ENCODE data around the gene CACNA1C.

CACNA1C gene

DNA sequence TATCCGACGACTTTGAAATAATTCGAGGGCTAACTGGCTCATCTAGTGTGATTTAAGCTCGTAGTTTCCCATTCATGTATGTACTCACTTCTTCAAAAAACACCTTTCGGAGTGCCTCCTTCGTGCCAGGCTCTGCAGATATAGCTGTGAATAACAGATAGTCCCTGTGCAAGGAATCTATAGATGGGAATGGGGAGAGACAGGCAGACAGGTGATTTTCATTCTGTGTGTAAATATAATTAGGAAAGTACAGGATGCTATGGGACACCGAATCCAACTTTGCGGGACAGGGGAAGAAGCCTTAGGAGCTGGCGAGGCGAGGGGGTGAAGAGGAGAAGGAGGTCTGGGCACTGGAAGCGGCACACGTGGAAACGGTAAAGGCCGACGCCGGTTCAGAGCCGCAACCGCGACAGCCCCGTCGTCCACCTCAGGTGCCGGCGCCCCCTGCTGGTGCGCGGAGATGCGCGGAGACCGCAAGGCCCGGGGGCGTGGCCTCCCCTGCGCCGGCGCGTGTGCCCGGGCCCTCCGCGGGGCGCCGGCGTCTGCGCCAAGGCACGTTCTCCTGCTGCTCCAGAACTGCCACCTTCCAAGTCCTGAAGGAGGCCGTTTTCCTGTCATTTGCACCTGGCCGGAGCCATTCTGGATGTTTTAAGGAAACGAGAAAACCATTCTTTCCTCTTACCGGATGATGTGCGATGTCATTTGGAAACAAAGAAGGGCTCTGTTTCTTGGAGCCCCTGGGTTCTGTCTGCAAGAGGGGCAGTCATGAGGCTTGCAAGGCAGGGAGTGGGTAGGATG is 18.0 kb upstream of the CACNA1C start:
- no peak for DNase-seq (ENCODE audit: low read depth, low spot score)

DNA sequence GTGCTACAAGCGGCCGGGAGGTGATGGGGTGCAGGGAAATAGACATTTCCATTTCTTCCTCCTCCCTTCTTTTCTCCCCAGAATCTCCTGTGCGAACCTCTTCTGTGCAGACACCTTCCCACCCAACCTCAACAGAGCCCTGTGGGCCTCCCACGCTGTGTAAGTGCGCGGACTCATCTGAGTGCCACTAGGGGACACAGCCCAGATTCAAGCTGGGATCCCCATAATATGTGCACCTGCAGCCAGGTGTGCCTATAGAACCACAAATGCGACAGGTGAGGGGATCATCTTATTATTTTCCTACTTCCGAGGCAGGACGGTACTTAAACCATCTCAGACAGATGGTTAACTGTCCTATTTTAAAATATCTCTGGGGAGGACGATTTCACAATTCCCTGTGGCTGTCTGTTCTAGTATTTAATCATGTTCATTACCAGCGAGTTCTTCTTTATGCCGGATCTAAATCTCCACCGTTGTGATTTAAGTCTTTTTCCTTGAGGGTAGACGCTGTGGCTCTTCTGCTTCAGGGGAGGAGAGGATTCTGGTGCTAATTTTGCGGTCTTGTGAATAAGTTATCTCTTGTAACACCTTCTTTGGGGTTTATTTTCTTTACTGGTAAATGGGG is 17.2 kb upstream of the CACNA1C start:
- DNase-seq (ENCODE audit: low read depth, low spot score): no peak

DNA sequence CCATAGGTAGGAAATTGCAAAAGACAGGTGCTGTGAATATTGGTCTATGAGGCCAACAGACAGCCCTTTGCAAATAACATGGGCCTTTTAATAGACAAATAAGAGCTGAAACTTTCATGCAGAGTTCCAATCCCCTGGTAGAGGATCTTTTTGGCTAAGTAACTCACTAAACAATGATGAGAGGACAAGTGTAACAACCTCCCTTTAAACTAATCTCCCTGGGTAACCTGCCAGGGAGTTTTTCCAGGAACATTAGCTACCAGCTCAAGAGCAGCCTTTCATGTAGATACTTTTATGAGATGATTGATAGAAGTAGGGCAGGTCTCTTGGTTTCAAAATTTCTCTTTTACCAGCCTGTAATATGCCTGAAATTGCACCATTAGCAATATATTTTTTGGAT is 13.8 kb upstream of the CACNA1C start:
- no peak for DNase-seq (ENCODE audit: low read depth, low spot score)

DNA sequence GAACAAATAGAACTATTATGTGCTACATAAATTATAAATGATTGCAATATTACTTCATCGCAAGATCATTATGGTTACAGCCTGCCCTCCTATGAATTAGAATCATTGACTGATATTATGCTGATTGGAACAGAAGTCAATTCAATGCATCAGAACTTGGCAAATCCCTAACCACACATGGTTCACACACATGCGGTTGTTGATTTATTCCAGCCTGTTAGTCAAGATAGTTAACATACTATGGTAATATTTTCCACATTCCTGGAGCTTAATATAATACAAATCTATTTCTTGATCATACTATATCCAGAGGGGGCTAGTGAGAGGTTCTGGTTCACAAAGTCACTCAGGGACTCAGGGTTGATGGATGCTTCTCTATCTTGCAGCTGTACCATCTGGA is 9.7 kb upstream of the CACNA1C start:
- DNase-seq (ENCODE audit: low read depth, low spot score): no peak

DNA sequence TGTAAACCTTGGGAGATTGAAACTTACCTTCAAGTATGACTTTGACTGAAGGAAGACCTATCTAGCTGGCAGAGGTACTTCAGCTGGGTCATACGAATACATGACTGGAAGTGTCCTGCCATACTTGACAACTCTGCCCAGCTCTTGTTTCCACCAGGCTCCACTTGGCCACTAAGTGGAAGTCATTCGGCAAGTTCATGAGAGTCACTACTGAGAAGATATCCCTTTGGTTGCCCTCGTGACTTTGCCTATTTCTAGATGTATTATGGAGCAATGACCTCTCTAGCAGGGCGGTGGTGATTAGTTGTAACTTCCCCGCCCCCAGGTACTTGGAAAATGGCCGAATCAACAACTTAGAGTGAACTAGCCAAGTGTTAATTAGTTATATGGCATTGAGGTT is 8.6 kb upstream of the CACNA1C start:
- no peak for DNase-seq (ENCODE audit: low read depth, low spot score)

DNA sequence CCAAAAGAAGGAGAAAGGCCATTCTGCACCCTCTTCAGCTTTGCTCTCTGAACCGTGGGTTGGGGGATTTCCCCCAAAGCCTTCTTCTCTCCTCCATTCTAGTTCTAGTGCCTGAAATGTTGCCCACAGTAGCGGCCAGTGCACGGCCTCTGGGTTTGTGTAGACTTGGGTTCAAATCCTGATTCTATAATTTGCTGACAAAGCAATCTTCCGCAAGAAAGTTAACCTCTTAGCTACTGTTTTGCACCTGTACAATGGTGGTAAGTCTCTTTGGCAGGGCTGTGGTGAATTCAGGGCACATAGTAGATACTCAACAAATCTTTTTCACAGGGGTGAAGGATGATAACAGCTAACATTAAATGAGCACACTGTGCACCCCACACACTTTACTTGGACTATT is 5.8 kb upstream of the CACNA1C start:
- DNase-seq (ENCODE audit: low read depth, low spot score): no peak

DNA sequence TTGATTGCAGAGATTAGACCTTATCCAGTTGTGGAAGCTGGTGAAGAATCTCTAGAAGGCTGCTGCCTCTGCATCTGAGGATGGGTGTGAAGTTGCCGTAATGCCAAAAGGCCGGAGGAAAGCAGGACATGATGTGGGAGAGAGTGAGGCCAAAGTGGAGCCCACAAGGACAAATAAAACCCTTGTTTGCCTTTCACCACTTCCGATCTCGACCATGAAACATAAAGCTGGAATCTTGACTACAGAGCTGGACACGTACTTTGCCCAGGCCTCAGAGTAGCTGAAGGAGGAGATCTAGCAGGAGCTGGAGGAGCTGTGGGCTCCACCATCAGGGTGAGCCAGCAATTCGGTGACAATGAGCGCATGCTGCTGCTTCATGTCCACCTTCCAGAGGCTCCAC is 5.0 kb upstream of the CACNA1C start:
- no peak for DNase-seq (ENCODE audit: low read depth, low spot score)

DNA sequence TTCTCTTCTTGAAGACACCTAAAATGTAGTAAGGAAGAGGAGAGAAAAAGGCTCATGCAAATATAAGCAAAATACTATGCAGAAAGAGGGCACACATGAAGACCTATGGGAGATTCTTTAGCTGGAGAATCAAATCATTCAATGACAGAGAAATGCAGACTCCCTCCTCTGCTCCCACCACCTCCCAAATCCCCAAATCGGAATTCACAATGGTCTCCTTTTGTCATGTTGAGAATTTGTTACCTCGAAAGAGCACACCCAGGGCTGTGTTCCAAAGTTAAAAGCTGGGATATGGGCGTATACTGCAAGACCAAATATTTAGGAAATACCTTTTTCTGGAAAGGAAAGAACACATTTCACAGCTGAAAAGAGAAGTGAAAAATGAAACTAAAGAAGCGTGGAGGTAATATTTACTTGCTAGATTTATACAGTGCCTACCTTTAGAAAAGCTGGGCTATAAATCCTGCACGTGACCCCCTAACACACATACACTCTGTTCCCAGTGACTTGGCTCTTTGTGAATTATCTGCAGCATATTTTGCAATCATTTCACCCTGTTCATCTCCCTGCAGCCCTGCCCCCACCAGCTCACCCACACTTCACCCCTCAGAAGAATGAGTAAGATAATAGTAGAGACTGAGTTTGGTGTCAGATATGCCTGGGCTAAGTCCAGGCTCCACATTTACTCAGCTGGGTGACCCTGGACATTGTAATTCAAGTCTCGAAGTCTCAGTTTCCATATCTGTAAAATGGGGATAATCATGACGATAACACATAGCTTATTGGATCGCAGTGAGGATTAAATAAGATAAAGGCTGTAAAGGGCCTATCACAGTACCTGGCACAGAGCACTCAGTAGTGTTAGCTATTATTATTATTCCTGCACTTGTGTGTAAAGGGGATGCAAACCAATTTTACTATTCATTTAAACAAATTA is 2.9 kb upstream of the CACNA1C start:
- DNase-seq (ENCODE audit: low read depth, low spot score): no peak

DNA sequence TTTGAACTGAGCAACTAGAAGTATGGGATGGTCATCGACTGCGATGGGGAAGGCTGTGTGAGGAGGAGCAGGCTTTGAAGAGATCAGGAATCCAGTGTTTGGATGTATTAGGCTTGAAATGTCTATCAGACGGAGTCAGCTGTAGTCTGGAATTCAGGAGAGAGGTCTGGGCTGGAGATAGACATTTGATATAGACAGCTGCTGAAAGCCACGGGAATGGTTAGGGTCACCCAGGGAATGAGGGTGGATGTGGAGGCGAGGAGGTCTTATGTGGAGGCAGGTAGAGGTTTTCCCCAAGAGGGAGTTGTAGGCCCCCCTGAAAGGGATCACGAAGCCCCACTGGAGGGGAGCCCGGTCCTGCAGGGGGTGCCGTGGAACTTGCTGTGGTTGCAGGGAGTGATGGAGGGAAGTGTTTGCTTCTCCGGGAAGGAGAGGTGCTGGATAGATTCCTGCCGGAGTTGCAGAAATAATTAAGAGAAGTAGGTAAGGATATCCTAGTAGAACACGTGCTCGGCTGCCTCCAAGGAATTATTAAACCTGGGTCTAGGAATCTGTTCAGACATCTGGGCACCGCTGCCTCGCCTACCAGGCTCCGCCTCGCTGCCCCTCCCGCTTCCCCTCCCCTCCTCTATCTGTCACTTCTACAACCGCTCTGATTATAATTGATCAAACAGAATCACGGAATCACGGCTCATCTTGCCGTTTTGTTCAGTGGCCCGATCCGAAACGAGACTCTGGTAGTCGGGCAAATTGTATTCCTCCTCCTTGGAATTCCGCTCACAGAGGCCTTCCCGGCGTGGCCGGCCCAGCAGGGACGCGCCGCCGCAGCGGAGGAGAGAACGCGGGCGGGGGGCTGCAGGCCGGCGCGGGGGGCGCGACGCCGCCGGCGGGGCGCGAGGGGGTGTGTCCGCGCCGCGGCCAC is 826 bp upstream of the CACNA1C start:
- DNase-seq (ENCODE audit: low read depth, low spot score): no peak

DNA sequence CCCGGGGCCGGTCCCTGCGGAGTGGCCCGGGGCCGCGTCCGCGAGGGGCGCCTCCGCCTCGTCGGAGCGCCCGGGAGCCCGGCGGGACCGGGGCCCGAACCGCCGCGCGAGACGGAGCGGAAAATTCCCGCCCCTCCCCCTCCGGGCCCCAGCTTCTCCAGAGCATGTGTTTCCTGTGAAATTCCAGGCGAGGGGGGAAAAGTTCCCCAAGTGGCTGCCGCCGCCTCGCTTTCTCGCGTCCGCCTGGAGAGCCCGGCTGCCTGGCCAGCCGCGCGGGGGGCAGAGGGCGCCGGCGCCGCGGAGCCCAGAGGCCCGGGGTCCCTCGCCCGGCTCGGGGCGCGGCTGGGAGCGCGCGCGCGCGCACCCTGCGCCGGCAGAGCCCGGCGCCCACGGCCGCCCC is 904 bp downstream of the CACNA1C start:
- DNase-seq (ENCODE audit: low read depth, low spot score): no peak

DNA sequence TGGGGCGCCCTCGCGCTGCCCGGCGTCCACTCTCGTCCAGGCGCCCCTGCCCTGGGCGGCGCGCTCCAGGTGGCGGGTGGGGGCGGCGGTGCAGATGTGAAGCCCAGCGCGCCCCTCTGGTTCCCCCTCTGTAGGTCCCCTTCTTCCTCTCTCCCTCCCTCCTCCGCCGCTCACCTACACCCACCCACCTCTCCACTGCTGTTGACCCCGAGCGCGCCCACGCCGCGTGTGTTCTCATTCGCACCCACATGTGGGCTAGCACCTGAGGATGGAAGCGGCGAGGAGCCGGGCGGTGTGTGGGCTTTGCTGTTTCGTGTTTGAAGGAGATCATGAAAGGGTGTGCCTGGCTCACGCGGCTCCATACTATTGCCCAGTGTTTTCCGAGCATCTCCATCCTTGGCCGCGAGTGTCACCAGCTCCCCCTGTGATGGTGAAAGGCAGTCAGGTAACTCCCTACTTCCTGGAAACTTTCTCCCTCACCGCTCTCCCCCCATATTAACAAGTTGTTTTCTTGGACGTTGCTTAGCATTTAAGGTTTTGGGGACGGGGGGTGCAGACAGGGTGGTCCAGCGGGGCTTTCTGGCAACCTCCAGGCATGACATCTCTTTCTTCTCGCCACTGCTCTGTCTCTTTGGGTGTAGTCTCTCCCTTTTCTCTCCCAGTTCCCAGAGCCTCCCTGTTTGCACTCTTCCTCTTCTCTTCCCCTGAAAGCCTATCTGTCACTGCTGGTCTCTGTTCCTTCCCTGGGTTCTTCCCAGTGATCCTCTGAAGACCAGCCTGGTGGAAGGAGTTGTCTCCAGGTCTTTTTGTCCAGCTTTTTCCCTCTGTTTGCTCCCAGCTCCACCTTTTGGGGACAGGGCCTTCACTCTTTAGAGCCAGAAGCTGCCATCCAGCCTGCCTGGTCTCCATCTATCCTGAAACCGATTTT is 1.6 kb downstream of the CACNA1C start:
- no peak for DNase-seq (ENCODE audit: low read depth, low spot score)

DNA sequence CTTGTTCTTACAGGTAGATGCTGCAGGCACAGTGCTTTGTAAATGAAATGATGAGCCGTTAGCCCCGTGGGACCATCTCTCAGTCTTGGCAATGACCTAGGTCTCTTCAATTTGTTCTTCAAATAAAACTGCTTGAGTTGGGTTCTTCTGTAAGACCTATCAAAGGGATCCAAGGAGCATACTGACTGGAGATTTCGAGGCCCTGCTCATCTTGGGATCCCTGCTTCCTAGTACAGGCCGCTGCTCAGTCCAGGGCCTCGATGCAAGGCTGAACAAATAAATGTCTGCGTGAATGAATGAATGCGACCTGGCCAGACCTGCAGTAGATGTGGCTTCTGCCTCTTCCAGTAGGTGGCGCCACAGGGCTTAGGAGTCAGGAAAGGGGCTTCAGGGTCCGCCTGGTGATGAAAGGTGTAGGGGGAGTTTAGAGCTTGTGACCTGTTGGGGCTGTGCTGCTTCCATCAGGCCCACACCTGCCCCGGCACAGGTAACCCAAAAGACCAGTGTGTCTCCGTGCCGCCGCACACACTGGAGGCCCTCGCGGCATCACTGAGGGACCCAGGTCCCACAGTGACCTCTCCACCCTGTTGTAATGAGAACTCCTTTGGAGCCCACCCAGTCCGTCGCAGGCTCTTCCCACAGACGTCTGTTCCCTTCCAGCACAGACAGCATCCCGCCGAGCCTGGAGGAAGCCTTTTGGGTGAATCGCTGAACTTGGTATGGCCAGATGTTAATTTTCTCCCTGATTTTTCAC is 4.4 kb downstream of the CACNA1C start:
- no peak for DNase-seq (ENCODE audit: low read depth, low spot score)

DNA sequence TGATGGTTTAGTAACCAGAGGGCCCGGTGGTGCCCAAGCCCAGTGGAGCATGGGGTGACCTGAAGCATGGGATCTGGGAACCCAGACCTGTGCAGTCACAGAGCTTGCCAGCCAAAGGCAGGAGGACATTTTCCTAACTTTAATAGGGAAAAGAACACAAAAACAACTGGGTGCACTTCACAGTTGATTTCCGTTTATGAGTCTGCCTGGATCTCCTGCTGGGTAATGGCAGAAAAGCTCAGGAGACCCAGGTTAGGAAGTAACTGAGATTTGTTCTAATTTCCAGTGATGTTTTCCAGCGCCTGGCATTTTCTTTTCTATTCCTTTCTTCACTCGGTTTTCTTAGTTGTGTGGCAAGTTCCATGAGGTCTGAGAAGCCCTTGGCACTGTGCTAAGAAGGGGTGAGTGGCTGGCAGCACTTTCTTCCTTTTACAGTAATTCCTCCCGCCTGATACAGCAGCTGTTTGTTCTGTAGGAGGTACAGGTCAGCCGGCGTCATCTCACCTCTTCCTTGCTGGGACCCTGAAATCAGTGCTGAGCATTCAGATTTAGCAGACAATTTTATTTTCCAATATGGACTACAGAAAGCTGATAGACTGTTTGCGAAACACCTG is 5.1 kb downstream of the CACNA1C start:
- DNase-seq (ENCODE audit: low read depth, low spot score): no peak

DNA sequence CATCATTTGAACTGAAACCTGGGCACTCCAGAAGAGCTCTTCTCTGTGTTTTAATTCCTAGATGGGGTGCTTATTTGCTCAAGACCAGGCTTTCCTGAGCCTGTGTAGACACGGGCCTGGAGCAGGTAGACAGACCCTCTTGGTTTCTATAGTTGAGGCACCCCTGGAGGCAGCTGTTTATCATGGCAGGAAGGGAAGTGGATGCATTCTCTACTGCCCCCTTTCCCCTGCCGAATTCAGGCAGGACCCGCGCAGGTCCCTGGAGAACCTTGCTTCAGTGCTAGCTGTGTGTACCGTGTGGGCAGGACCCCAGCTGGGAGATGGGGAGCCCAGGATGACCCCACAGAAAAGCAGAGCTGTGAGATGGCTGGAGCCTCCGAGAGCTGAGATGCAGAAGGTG is 6.0 kb downstream of the CACNA1C start:
- DNase-seq (ENCODE audit: low read depth, low spot score): no peak

DNA sequence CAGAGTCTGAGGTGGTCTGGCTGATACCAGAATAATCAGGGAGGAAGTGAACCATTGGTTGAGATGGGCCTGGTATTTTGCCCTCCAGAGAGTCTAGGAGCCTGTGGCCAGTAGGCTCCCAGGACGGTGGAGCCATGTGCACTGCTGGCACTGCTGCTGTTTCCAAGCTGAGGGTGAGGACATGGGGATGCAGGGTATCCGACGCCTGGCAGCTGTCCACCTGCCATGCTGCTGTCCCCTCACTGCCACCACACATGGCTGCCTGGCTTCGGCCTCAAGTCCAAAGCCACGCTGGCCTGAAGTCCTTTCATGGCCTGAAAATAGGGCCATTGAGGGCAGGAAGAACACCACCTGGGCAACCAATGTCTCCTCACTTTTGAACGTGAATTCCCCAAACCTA is 8.6 kb downstream of the CACNA1C start:
- DNase-seq (ENCODE audit: low read depth, low spot score): no peak

DNA sequence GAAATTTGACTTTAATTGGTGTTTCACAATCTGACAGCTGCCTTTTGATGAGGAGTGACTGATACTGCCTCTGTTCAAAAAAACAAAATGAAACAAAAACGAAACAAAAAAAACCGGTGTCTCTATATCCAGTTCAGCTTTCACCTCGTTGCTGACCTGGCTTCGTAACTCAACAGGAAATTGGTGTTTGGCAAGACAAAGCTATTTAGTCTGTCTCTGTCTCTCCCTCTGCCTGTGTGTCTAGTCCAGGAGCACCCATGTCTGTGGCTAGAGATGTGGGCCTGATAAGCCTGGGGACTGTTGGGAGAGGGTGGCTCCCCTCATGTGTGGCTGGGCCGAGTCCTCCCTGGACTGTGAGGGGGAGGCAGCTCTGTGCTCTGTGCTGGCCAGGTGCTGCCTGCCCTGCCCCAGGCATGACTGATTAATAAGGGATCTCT is 11.3 kb downstream of the CACNA1C start:
- DNase-seq (ENCODE audit: low read depth, low spot score): no peak

DNA sequence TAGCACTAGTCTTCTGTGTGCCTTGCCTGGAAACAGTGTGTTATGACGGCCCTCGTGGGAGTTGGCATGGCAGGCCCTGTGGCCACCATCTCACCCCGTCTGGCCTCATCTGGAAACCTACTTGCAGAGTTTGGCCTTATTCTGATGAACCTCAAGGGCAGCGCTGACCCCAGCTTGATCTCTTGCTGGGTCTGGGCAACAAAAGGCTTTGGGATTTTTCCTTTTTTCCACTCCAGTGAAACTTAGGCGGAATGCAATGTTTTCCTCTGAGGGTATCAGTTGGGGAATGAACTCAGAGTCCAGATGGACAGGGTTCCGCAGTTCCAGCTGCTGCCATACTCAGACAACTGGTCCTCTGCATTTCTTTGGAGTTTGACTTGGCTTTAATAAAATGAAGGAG is 15.9 kb downstream of the CACNA1C start:
- DNase-seq (ENCODE audit: low read depth, low spot score): no peak

DNA sequence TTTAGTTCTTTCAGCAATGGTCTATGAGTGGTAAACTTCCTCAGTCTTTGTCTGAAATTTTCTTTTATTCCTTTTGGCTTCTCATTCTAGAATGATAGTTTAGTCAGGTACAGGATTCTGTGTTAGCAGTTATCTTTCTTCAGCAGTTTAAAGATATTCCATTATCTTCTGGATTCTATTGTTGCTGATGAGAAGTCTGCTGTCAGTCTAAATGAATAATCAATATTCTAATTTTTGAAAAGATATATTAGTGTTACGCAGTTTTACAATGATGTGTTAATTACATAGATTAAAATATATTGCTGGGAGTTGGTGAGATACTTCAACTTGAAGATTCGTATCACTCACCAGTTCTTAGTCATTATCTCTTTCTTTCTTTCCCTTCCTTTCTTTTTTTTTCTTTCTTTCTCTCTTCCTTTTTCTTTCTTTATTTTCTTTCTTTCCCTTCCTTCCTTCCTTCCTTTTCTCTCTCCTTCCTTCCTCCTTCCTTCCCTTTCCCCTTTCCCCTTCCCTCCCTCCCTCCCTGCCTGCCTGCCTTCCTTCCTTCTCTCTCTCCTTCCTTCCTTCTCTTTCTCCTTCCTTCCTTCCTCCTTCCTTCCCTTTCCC is 17.8 kb downstream of the CACNA1C start:
- no peak for DNase-seq (ENCODE audit: low read depth, low spot score)

DNA sequence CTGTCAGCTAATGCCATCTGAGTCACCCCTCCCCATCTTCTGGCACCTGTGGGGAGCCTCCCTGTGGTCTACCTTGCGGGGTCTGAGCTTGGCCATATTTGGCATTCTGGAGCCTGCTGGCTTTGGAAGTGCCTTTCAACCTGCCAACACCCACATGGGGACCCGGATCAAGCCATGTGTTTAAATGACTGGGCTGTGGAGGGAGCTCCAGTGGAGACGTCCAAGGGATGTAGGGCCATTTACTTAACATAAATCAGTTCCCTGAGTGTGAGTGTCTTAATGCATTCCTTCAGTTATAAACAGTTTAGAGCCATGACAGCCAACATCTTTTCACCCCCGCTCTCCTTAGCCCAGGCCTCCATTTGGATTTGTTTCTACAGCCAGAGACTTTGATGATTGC is 22.0 kb downstream of the CACNA1C start:
- no peak for DNase-seq (ENCODE audit: low read depth, low spot score)

Measured in smooth muscle cell of the brain vasculature (primary cell).